GM21515 (cell line): ENCODE results near the gene RHBDL1.

Experiments
- ATAC-seq: cut with Tn5 transposase; IDR thresholded peaks from one replicate; pipeline ENCODE4 v1.9.1; 2021; ENCODE audit not compliant: unreplicated experiment

The RHBDL1 gene

GRCh38 chr16:717450-718245, 42.2 kb downstream of the RHBDL1 start:
- ATAC-seq = no peak

DNA sequence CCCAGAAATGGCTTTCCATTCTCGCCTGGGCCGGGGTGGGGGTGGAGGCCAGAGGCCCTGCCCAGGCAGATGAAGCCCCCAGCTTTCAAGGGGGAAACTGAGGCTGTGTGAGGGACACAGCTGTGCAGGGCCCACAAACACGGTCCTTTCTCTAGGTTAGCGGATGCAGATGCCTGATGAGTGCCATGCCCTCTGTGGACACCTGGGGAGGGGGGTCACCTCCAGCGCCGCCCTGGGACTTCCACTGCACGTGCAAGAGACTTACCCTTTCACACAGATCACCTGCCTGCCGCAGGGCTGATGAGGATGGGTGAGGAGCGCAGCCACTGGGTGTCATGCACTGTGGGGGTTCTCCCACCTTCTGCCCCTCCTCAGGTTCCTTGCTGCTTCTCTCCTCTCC, 42.9 kb downstream of the RHBDL1 start:
- ATAC-seq = no peak

GRCh38 chr16:718922-719321, 43.5 kb downstream of the RHBDL1 start:
- no peak for ATAC-seq

DNA sequence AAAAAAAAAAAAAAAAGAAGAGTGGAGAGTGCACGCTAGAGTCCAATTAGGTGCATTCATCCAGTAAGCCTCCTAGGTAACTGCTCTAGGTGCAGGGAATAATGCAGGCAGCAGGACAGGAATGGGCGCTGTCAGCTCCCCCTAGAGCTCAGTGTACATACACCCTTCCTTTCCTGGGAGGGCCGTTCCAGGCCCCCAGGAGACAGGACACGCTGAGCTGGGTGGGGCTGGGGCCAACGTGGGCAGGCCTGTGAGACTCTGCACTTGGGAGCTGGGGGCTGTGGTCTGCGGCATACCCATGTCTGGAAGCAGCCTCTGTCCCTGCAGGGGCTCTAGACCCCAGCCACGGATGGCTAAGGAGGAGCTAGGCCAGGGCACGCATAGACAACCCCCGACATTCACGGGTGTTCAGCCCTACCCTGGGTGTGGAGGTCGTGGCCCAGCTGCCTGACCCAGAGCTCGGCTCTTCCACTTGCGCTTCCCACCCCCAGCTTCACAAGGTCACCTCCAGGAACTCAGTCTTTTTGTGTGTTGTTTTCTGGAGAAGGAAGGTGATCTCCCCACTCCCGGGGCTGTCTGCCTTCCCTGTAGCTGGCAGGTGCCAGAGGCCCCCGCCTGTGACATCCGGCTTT, 44.5 kb downstream of the RHBDL1 start:
- no peak for ATAC-seq

DNA sequence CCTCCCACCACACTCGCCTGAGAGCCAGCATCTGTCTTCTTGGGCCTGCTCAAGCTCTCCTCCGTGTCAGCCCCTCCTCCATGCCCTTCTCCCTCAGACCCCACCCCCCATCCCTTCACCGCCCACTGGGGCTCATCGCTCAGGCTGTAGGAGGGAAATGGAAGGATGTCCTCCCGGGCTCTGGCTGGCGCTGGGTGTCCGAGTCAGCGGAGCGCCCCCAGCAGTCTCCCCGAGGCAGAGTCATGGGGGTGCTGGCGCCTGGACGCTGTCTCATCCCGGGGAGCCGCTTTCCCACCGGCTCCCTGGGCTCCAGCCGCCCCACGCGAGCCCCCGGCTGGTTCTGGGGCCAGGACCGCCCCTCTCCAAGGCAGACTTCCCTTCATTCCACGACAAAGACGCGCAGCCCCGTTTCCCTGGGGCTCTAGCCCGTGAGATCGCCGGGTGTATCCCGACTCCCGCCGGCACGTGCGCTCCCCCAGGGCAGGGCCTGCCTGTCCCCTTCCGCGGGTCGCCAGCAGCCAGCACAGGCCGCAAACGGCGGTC, 45.0 kb downstream of the RHBDL1 start:
- ATAC-seq = peak; percentile 12

DNA sequence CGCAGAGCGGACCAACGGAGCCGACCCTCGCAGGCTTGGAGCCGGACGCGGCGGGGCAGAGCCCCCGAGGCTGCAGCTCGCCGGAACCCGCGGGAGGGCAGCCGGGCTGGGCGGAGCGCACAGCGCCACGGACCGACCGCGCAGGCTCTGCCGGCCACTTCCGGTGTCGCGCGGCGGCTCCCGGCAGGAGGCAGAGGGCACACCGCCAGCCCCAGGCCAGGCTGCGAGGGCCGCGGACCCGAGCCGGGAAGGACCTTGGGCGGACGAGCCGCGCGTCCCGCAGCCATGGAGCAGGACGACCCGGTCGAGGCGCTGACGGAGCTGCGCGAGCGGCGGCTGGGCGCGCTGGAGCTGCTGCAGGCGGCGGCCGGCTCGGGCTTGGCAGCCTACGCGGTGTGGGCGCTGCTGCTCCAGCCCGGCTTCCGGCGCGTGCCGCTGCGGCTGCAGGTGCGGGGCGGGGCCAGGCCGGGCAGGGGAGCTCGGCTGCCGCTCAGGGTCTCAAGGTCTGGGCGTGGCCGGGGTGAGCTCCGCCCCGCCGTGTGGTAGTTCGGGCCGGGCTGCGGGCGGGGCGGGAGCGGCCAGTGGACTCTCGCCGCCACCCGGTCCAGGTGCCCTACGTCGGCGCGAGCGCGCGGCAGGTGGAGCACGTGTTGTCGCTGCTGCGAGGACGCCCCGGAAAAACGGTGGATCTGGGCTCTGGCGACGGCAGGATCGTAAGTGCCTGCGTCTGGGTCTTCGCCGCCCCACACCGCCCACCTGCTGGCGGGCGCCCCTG, 45.7 kb downstream of the RHBDL1 start, which contains the start of gene ANTKMT:
TSS of gene ANTKMT (plus strand) at position 157 of the 775 bp plus-strand sequence. CDS start at position 286, 129 bp downstream.
- ATAC-seq = peak; percentile 63

DNA sequence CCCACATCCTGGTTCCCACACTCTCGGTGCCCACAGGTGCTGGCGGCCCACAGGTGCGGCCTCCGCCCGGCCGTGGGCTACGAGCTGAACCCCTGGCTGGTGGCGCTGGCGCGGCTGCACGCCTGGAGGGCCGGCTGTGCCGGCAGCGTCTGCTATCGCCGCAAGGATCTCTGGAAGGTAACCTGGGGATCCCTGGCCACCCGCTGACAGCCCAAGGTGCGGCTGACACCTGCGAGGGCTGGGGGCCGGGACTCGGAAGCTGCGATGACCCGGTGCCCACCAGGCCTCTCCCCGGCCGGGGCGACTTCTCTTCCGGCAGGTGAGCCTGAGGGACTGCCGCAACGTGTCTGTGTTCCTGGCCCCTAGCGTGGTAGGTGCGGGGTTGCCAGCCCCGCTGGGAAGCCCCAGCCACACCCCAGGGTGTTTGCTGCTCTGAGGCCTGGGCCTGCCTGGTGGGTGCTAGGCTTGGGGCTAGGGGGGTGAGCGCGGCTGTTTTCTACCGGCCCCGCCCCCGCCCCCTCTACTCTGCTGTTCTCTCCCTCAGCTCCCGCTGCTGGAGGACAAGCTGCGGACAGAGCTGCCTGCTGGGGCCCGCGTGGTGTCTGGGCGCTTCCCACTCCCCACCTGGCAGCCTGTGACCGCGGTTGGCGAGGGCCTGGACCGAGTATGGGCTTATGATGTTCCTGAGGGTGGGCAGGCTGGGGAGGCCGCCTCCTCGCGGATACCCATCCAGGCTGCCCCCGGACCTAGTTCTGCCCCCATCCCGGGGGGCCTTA, 46.5 kb downstream of the RHBDL1 start:
- ATAC-seq = no peak

GRCh38 chr16:722835-723633, 47.6 kb downstream of the RHBDL1 start:
- ATAC-seq = no peak

GRCh38 chr16:723695-724094, 48.2 kb downstream of the RHBDL1 start:
- ATAC-seq = no peak

DNA sequence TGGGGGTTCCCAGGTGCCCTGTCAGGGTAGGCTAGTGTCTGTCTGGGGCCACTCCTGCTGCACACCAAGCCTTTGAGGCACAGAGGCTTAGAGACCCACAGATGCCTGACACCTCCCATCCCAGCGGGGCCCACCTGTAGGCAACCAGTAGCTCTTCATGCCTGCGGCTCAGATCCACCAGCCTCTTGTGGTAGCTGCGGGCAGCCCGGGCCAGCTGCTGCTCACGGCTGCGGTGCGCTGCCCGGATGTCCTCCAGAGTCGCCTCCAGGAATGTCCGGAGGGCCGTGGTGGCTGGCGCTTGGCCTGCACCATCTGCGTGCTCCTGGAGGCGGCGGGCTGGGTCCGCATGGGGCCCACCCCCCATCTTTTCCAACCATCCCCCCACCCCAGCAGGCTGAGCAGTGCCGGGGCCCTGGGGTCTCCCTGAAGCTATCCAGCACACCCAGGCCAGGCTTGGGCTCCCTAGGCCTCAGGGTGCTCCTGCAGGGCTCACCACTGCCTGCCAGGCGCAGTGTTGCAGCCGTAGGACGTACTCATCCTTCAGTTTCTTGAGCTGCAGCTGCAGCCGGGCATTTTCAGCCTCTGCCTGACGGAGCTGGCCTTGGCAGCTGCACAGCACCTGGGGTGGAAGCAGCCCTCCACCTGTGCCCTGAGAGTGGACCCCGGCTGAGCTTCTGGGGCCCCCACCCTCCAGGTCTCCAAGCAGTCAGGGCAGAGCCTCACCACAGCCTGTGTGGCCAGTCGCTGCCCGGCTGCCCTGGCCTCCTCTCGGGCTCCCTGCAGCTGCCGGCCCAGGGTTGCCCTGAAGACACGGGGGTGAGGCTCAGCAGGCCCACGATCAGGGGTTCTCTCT, 48.9 kb downstream of the RHBDL1 start:
- no peak for ATAC-seq

GRCh38 chr16:725041-725376, 49.5 kb downstream of the RHBDL1 start:
- no peak for ATAC-seq

GRCh38 chr16:725463-726187, 50.2 kb downstream of the RHBDL1 start:
- no peak for ATAC-seq

- no peak for ATAC-seq
These were observed 50.6 kb downstream of the RHBDL1 start for GRCh38 chr16:726188-726437.

DNA sequence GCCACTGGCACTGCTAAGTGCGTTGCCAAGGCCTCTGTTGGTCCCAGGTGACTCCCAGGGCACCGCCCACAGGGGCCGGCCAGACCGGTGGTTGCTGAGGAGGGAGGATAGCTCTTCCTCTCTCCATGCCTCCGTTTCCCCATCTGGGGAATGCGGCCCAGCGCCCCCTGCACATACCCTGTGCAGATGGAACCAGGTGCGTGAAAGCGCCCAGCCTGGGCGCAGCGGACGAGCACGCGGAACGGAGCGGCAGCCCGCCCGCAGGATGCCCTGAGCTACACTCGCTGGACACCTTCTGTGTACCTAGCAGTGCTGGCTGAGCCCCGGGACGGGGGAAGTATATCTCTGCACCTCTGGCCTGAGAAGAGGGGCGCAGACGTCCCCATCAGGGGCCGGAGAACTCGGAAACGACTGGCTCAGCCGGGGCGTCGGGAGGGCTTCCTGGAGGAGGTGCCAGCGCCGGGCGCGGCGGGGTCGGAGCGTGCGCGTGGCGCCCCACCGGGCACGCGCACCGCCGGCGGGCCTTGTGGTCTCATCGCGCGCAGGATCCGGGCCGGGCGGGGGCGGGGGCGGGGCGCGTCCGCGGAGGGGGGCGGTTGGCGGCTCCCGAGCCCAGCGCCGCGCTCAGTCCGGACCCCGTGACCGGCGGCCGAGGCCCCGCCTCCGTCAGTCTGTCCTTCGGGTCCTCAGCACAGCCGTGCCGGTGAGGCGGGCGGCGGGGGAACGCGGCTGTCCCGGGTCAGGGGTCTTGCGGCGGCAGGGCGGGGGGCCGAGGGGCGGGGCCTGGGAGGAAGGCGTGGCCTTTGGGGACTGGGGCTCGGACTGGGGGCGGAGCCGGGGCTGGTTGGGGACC, 51.2 kb downstream of the RHBDL1 start, which contains the start of the genes CCDC78 and HAGHL:
TSS of gene CCDC78 (minus strand) at position 6 of the 853 bp plus-strand sequence. CDS start 76 bp downstream, outside the sequence.
TSS of gene HAGHL (plus strand) at position 669 of the 853 bp plus-strand sequence. CDS start 404 bp downstream, outside the sequence.
- ATAC-seq = no peak

DNA sequence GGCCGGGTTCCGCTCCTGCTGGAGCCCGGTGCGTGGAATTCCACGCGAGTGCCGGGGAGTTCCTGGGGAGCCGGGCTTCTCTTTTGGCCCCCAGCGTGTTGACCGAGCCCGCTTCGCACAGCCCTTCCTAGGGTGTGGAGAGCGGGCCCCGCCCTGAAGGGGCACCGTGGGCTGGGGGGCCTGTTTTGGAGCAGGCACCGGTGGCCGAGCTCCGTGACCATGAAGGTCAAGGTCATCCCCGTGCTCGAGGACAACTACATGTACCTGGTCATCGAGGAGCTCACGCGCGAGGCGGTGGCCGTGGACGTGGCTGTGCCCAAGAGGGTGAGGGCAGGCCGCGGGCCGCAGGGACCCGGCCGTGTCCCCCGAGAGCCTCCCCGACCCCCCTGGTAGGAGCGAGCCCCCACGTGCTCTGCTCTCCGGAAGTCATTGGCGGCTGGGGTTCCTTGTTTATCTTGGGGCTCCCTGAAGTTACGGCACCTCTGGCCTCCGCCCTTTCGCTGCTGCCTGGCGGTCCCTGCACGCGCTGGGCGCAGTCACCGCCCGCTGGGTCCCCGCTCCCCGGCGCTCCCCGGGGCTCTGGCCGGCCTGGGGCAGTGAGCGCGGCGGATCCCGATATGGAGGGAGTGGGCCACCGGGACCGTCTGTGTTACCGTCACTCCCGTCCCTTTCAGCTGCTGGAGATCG, 52.0 kb downstream of the RHBDL1 start:
- ATAC-seq = no peak
